Measurements from ENCODE around the gene PPP1R37. TPM values are rescaled to one million over a fixed set of nuclear protein-coding genes. Genes with fewer than 3 reads are reported as not detected.

PPP1R37 gene
- total and polyA plus RNA-seq, 4 experiments from 2014 or later = 0.31 to 26.2 (median 13.3) TPM

DNA sequence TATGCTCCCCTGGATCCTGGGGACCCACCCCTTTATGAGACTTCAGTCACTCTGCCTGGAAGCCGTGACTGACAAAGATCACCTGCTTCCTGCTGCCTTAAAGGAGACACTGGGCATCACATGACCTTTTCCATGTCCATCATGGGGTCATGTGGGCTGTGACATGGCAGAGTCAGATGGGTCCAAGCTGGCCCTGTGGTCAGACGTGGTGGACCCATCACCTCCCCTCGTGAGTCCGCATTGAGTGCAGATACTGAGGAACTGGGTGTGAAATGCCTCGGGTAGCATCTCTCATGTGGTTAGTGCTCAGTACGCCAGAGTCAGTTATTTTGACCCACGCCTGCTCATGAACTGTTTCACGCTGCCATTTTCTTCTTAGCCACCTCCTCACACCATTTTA is 40.7 kb downstream of the PPP1R37 start:
- Histone ChIP-seq H3K9me3 (ENCODE audit: control insufficient read depth in 1 of 2, low read length in 2 of 2) (no peaks in the 10 kb centered on the region), H3K36me3 (ENCODE audit: insufficient read depth, low read length) (no peaks in the 10 kb centered on the region), H3K4me3 (ENCODE audit: low read length in 2 of 2) (no peak overlapping the region), H3K4me1 (ENCODE audit: insufficient read depth, low read length) (no peaks in the 10 kb centered on the region), H3K27me3 (ENCODE audit: insufficient read depth, low read length) (no peaks in the 10 kb centered on the region), H3K27ac (ENCODE audit: low read depth, low read length) (no peak overlapping the region)
- DNase-seq = peak in 1 of 5 donors; percentile 2
- intact Hi-C loops (cut with micrococcal nuclease) = no loop called here
- Mint-ChIP-seq H3K9me3 (no peaks in the 10 kb centered on the region), H3K4me1 (peaks cover 3 to 10% (median 4%) of the 10 kb centered on the region in 4 donors), H3K36me3 (no peaks in the 10 kb centered on the region), H3K27ac (no peak overlapping the region), H3K27me3 (no peaks in the 10 kb centered on the region), H3K4me3 (no peak overlapping the region)
- ChIA-PET CTCF (ENCODE audit: partially characterized antibody) (no interaction called here), POLR2A (ENCODE audit: partially characterized antibody) (interaction anchor here (1.2 kb wide), 1 partner anchor 19 kb away, joined by 4 read pairs; no protein-coding TSS in a partner anchor)

DNA sequence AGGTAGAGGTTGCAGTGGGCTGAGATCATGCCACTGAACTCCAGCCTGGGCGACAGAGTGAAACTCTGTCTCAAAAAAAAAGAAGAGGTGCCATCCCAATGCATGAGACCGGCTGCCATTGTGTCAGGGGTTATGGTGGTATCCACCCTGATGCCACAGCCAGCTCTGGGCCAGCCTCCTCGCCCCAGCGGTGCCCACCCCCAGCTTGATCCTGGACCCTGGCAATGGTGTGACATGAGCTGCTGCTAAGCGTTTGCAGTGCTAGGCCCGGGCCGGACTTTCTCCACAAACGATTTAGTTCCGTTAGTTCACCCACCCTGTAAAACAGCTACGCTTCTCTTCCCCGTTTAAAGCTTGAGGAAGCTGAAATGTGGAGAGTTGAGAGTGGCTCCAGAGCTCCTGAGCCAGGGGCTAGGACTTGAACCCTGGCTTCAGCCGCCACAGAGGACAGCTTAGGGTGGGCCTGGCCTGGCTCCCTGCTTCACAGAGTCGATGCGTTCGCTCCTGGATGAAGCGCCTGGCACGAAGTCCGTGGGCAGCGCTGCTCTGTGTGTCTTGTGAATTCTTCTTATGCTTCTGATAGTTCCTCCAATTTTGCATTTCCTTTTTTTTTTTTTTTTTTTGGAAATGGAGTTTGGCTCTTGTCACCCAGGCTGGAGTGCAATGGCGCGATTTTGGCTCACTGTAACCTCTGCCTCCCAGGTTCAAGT is 42.4 kb downstream of the PPP1R37 start:
- ChIA-PET CTCF (ENCODE audit: partially characterized antibody) (interaction anchor here (2.2 kb wide), 1 partner anchor 10 kb away, joined by 9 read pairs; no protein-coding TSS in a partner anchor), POLR2A (ENCODE audit: partially characterized antibody) (no interaction called here)
- Histone ChIP-seq H3K4me3 (ENCODE audit: low read length in 2 of 2) (no peak overlapping the region), H3K27me3 (ENCODE audit: insufficient read depth, low read length) (no peaks in the 10 kb centered on the region), H3K27ac (ENCODE audit: low read depth, low read length) (no peak overlapping the region), H3K9me3 (ENCODE audit: control insufficient read depth in 1 of 2, low read length in 2 of 2) (no peaks in the 10 kb centered on the region), H3K36me3 (ENCODE audit: insufficient read depth, low read length) (no peaks in the 10 kb centered on the region), H3K4me1 (ENCODE audit: insufficient read depth, low read length) (no peaks in the 10 kb centered on the region)
- Mint-ChIP-seq H3K4me1 (peaks cover 3 to 10% (median 4%) of the 10 kb centered on the region in 4 donors), H3K27ac (peak overlapping the region in 1 of 7 donors; percentile 27), H3K36me3 (no peaks in the 10 kb centered on the region), H3K4me3 (no peak overlapping the region), H3K9me3 (no peaks in the 10 kb centered on the region), H3K27me3 (no peaks in the 10 kb centered on the region)
- peak in 1 of 5 donors; percentile 29 for DNase-seq
- intact Hi-C loops (cut with micrococcal nuclease) = no loop called here

DNA sequence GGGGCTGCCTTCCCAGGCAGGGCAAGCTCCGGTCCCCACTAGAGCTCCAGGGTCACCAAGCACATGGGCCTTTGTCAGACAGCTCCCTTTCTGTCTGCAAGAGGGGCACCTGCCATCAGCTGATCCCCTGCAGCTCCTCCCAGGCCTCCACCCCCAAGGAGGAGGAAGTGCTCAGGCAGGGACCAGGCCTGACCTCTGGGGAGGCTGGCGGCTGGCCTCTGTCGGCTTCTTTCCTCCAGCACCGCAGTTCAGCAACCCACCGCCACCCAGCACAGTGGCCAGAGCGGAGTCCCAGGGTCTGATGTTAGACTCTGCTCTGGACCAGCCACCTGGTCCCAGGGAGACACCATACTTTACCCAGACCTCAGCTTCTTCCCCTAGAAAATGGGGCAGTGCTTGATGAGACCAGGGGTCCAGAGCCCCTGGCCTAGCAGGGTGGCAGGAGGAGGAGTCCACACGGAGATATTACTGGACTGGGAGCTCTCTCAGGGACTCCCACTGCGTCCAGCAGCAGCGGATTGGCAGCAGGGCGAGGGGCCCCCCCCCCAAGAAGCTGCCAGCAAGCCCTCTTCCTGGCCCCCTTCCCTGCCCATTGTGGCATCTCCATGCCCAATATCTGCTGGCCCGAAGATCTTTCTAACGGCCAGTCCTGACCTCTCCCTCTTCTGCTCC is 43.7 kb downstream of the PPP1R37 start:
- ChIA-PET POLR2A (ENCODE audit: partially characterized antibody) (no interaction called here), CTCF (ENCODE audit: partially characterized antibody) (interaction anchor here (2.2 kb wide), 1 partner anchor 11 kb away, joined by 9 read pairs; no protein-coding TSS in a partner anchor)
- H3K4me1 ChIP-seq (ENCODE audit: insufficient read depth, low read length) = no peaks in the 10 kb centered on the region
- Mint-ChIP-seq H3K4me1 (peaks cover 2 to 10% (median 4%) of the 10 kb centered on the region in 4 donors), H3K27ac (no peak overlapping the region), H3K9me3 (no peaks in the 10 kb centered on the region), H3K4me3 (no peak overlapping the region), H3K36me3 (peaks cover 0 to 4% of the 10 kb centered on the region in 2 donors), H3K27me3 (no peaks in the 10 kb centered on the region)
- H3K4me3 ChIP-seq (ENCODE audit: low read length in 2 of 2) = no peak overlapping the region
- no peaks in the 10 kb centered on the region for H3K36me3 ChIP-seq (ENCODE audit: insufficient read depth, low read length)
- no peaks in the 10 kb centered on the region for H3K27me3 ChIP-seq (ENCODE audit: insufficient read depth, low read length)
- H3K9me3 ChIP-seq (ENCODE audit: control insufficient read depth in 1 of 2, low read length in 2 of 2) = no peaks in the 10 kb centered on the region
- H3K27ac ChIP-seq (ENCODE audit: low read depth, low read length) = no peak overlapping the region
- DNase-seq = peak in 1 of 5 donors; percentile 16
- intact Hi-C loops (cut with micrococcal nuclease) = no loop called here

DNA sequence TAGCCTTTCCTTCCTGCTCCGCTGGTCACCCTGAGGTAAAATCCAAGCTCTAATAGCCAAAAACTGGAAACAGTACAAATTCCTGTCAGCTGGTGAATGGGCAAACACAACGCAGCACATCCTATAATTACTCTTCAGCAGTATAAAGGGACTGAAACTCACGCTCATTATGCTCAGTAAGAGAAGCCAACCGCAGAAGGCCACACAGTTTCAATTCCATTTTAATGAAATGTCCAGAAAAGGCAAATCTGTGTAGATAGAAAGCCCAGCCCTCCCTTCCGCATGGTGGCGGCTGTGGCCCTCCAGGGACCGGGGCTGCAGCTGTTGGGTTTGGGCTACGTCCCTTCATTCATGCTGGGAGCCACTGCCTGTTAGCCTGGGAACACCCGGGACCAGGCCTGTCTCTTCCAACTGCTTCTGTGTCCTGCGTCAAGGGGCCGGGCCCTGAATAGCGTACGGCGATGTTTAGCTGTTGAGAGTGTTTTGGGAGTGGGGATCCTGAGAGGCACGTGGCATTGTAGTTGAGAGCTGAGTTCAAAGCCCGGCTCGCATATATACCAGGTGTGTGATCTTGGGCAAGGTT is 44.3 kb downstream of the PPP1R37 start:
- no peaks in the 10 kb centered on the region for H3K4me1 ChIP-seq (ENCODE audit: insufficient read depth, low read length)
- H3K9me3 ChIP-seq (ENCODE audit: control insufficient read depth in 1 of 2, low read length in 2 of 2) = no peaks in the 10 kb centered on the region
- no peaks in the 10 kb centered on the region for H3K27me3 Mint-ChIP-seq
- CTCF ChIA-PET (ENCODE audit: partially characterized antibody) = interaction anchor here (2.2 kb wide), 1 partner anchor 12 kb away, joined by 9 read pairs; no protein-coding TSS in a partner anchor
- H3K9me3 Mint-ChIP-seq = no peaks in the 10 kb centered on the region
- H3K27ac ChIP-seq (ENCODE audit: low read depth, low read length) = no peak overlapping the region
- H3K27me3 ChIP-seq (ENCODE audit: insufficient read depth, low read length) = no peaks in the 10 kb centered on the region
- DNase-seq = peak in 1 of 5 donors; percentile 4
- POLR2A ChIA-PET (ENCODE audit: partially characterized antibody) = no interaction called here
- peaks cover 3% of the 10 kb centered on the region for H3K36me3 ChIP-seq (ENCODE audit: insufficient read depth, low read length)
- no peak overlapping the region for H3K4me3 ChIP-seq (ENCODE audit: low read length in 2 of 2)
- no peak overlapping the region for H3K4me3 Mint-ChIP-seq
- intact Hi-C loops (cut with micrococcal nuclease) = no loop called here
- peaks cover 0 to 5% of the 10 kb centered on the region in 2 donors for H3K36me3 Mint-ChIP-seq
- peaks cover 0 to 5% (median 4%) of the 10 kb centered on the region in 4 donors for H3K4me1 Mint-ChIP-seq
- H3K27ac Mint-ChIP-seq = peak overlapping the region in 2 of 7 donors; percentile 66 to 78

DNA sequence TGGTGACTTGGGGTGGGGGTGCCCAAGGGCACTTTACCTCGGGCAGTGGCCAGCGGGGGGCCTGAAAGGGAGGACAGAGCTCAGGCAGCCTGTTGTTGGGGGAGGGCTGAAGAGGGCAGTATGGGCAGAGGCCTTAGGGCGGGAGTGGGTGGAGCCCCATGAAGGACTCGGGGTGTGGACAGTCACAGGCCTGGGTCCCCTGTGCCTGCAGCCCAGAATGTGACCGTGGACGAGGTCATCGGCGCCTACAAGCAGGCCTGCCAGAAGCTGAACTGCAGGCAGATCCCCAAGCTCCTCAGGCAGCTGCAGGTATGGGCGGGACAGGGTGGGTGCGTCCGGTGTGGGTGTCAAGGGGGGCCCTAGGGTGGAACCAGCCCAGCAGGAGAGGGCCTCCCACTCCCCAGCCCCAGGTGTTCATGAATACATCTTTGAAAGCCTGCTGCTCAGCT is 45.3 kb downstream of the PPP1R37 start:
- Mint-ChIP-seq H3K36me3 (peaks cover 7 to 13% of the 10 kb centered on the region in 2 donors), H3K4me1 (peaks cover 0 to 8% (median 4%) of the 10 kb centered on the region in 4 donors), H3K4me3 (no peak overlapping the region), H3K9me3 (no peaks in the 10 kb centered on the region), H3K27me3 (no peaks in the 10 kb centered on the region), H3K27ac (peak overlapping the region in 2 of 7 donors; percentile 14 to 50)
- H3K27me3 ChIP-seq (ENCODE audit: insufficient read depth, low read length) = no peaks in the 10 kb centered on the region
- H3K9me3 ChIP-seq (ENCODE audit: control insufficient read depth in 1 of 2, low read length in 2 of 2) = no peaks in the 10 kb centered on the region
- DNase-seq = peak in 1 of 5 donors; percentile 2
- ChIA-PET CTCF (ENCODE audit: partially characterized antibody) (no interaction called here), POLR2A (ENCODE audit: partially characterized antibody) (no interaction called here)
- H3K36me3 ChIP-seq (ENCODE audit: insufficient read depth, low read length) = peaks cover 12% of the 10 kb centered on the region
- no peaks in the 10 kb centered on the region for H3K4me1 ChIP-seq (ENCODE audit: insufficient read depth, low read length)
- intact Hi-C loops (cut with micrococcal nuclease) = no loop called here
- H3K4me3 ChIP-seq (ENCODE audit: low read length in 2 of 2) = no peak overlapping the region
- no peak overlapping the region for H3K27ac ChIP-seq (ENCODE audit: low read depth, low read length)

DNA sequence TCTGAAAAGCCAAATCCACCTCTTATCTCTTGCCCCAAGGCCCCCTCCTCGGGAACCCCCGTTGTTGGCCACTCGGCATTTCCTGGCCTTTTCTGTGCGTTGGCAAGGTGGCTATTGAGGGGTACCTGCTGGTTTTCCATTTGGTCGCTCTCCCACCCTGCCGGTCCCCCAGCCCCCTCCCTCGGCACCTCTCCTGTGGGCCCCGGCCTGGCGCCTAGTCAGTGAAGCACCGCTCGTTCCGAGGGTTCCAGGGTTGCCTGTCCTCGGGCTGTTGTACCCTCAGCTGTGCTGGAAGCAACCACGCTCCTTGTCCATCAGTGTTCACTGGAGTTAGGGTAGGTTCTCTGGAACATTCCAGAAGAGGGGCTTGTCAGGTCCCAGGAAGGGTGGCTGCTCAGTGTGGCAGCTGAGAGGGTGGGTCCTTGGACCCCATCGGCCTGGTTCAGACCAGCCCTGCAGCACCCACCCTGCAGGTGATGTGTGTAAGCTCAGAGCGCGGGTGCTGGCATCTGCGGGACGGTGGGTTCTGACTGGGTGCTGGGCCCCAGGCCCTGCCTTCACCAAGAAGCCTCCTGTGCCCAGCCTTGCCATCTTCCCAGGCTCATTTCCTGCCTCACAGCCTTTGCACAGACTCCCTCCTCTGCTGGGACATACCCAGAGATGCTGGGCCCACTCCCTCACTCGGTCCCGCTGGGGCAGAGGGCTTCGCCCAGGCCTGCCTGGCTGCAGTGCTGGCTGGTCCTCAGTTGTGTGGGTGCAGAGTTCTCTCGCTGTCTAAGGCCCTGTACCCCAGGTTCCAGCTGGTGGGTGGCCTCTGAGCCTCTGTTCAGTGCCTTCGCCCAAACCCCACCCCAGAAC is 46.5 kb downstream of the PPP1R37 start:
- peaks cover 0 to 8% (median 4%) of the 10 kb centered on the region in 4 donors for H3K4me1 Mint-ChIP-seq

More for the DNA sequence above, 46.5 kb downstream of the PPP1R37 start:
- Histone ChIP-seq H3K27me3 (ENCODE audit: insufficient read depth, low read length) (no peaks in the 10 kb centered on the region), H3K27ac (ENCODE audit: low read depth, low read length) (no peak overlapping the region), H3K9me3 (ENCODE audit: control insufficient read depth in 1 of 2, low read length in 2 of 2) (no peaks in the 10 kb centered on the region), H3K4me1 (ENCODE audit: insufficient read depth, low read length) (no peaks in the 10 kb centered on the region), H3K36me3 (ENCODE audit: insufficient read depth, low read length) (peaks cover 12% of the 10 kb centered on the region), H3K4me3 (ENCODE audit: low read length in 2 of 2) (no peak overlapping the region)
- Mint-ChIP-seq H3K36me3 (peaks cover 7 to 13% of the 10 kb centered on the region in 2 donors), H3K27me3 (no peaks in the 10 kb centered on the region), H3K9me3 (no peaks in the 10 kb centered on the region), H3K4me3 (no peak overlapping the region), H3K27ac (no peak overlapping the region)
- ChIA-PET POLR2A (ENCODE audit: partially characterized antibody) (no interaction called here), CTCF (ENCODE audit: partially characterized antibody) (no interaction called here)
- intact Hi-C loops (cut with micrococcal nuclease) = no loop called here
- DNase-seq = peak in 1 of 5 donors; percentile 20

All from CD4-positive, alpha-beta memory T cell (primary cell).